Neural cell (in vitro differentiated cells): ENCODE results near the gene NCKAP5L.

Experiments used
- CTCF ChIP-seq: fragments of 450-650 bp; IDR thresholded peaks from 2 replicates; pipeline ENCODE4 v1.5.1; 2014; ENCODE audit warnings: antibody characterized with exemption, mild to moderate bottlenecking, moderate library complexity; ENCODE audit not compliant: poor library complexity, severe bottlenecking
- EP300 ChIP-seq: fragments of 450-650 bp; conservative IDR thresholded peaks from 2 replicates; pipeline ENCODE4 v1.6.1; 2014; ENCODE audit warnings: antibody characterized with exemption, mild to moderate bottlenecking, moderate library complexity; ENCODE audit not compliant: poor library complexity, severe bottlenecking
- EZH2 ChIP-seq: fragments of 200-600, 300-800 bp; shearing (Covaris generic), sonication (generic); IDR thresholded peaks from 2 replicates; pipeline ENCODE4 v1.6.1; 2014; ENCODE audit warnings: antibody characterized with exemption, low read length, borderline replicate concordance, mild to moderate bottlenecking; ENCODE audit not compliant: insufficient read depth, poor library complexity, severe bottlenecking
- POLR2AphosphoS5 ChIP-seq: IDR thresholded peaks from 2 replicates; pipeline ENCODE4 v1.6.1; 2012
- RAD21 ChIP-seq: fragments of 450-650 bp; conservative IDR thresholded peaks from 2 replicates; pipeline ENCODE4 v1.6.1; 2014; ENCODE audit warnings: antibody characterized with exemption, mild to moderate bottlenecking, moderate library complexity
- REST ChIP-seq: IDR thresholded peaks from 2 replicates; pipeline ENCODE4 v1.6.1; 2012; ENCODE audit warnings: borderline replicate concordance
- SMC3 ChIP-seq: fragments of 450-650 bp; conservative IDR thresholded peaks from 2 replicates; pipeline ENCODE4 v1.6.1; 2014; ENCODE audit warnings: antibody characterized with exemption, mild to moderate bottlenecking, moderate library complexity; ENCODE audit not compliant: poor library complexity
- TAF1 ChIP-seq: IDR thresholded peaks from 2 replicates; pipeline ENCODE4 v1.6.1; 2012; ENCODE audit warnings: low read depth

DNA sequence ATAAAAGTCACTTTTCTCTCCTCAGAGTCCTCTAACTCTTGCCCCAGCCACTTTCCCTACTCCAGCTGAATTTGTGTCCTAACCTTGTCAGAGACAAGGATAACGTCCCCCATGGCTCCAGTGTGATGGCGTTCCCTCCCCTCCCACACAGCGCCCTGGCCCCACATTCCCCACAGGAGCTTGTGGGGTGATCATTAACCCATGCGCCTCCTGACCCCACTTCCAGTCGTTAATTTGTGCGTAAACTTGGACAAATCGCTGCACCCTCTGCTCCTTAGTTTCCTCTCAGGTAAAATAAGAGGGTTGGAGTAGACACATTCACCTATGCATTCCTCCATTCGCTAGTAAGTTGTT, 37.5 kb upstream of the NCKAP5L start:
- TF ChIP-seq CTCF (no peak), TAF1 (no peak), REST (no peak), POLR2AphosphoS5 (no peak), RAD21 (no peak), SMC3 (no peak), EP300 (no peak), EZH2 (no peak)
